H1 (cell line): Measurements from ENCODE around the gene CYP46A1. TPM values are rescaled to one million over a fixed set of nuclear protein-coding genes. Genes with fewer than 3 reads are reported as not detected.

Experiments used
- CTCF ChIA-PET: fragments of 300-600 bp; sonication (Branson Sonifier 250); formaldehyde crosslinking; loops from one replicate; lab custom pipeline; 2021; ENCODE audit not compliant: partially characterized antibody; lab: Charles Lee
- POLR2A ChIA-PET: fragments of 300-600 bp; sonication (Branson Sonifier 250); formaldehyde crosslinking; loops from one replicate; lab custom pipeline; 2021; ENCODE audit warnings: inconsistent platforms; ENCODE audit not compliant: partially characterized antibody; lab: Charles Lee
- DNase-seq, 2 experiments: peaks; one replicate each; pipeline versions ENCODE4 v3.0.0 to v3.0.0-alpha.2; 2010 to 2022; ENCODE audit warnings: low spot score in 2 of 2, low read depth in 1 of 2, mixed read lengths in 1 of 2
- FAIRE-seq: peaks from 2 replicates; lab custom pipeline; 2011; peaks lifted over from hg19 to GRCh38; lab: Jason Lieb, UNC
- H2AFZ ChIP-seq: 2 replicates; pipeline ENCODE4 v1.8.1; 2012; ENCODE audit warnings: low read length, inconsistent platforms
- H2AK5ac ChIP-seq: 2 replicates; pipeline ENCODE4 v1.6.1; 2013; ENCODE audit warnings: low read depth, low read length
- H2BK120ac ChIP-seq: replicated peaks from 2 replicates; pipeline ENCODE3; 2013; ENCODE audit warnings: low read depth, low read length, inconsistent platforms
- H2BK12ac ChIP-seq: 2 replicates; pipeline ENCODE4 v1.6.1; 2013; ENCODE audit warnings: low read depth, low read length
- H2BK15ac ChIP-seq: 2 replicates; pipeline ENCODE4 v1.6.1; 2013; ENCODE audit warnings: low read length
- H2BK20ac ChIP-seq: 2 replicates; pipeline ENCODE4 v1.6.1; 2013; ENCODE audit warnings: low read length
- H2BK5ac ChIP-seq: 2 replicates; pipeline ENCODE4 v1.6.1; 2013; ENCODE audit warnings: low read depth, low read length
- H3K14ac ChIP-seq: 2 replicates; pipeline ENCODE4 v1.6.1; 2013; ENCODE audit warnings: inconsistent platforms; ENCODE audit not compliant: insufficient read length
- H3K18ac ChIP-seq: 2 replicates; pipeline ENCODE4 v1.6.1; 2013; ENCODE audit warnings: low read length; ENCODE audit errors: extremely low read depth
- H3K23ac ChIP-seq: 2 replicates; pipeline ENCODE4 v1.6.1; 2013; ENCODE audit warnings: inconsistent platforms; ENCODE audit not compliant: insufficient read length
- H3K23me2 ChIP-seq: 2 replicates; pipeline ENCODE4 v1.6.1; 2013; ENCODE audit warnings: low read depth, low read length
- H3K27ac ChIP-seq: 2 replicates; pipeline ENCODE4 v1.6.1; 2011; ENCODE audit warnings: low read depth, low read length, inconsistent platforms
- H3K27me3 ChIP-seq, 4 experiments: replicated peaks in 1 of 4; 1 replicate in 1 of 4; 2 replicates in 3 of 4; pipeline versions ENCODE4 v1.6.1 to v1.8.1; 2011 to 2013; ENCODE audit warnings: low read length in 3 of 4, mild to moderate bottlenecking in 3 of 4, inconsistent platforms in 2 of 4, mixed read lengths in 2 of 4, moderate library complexity in 1 of 4; ENCODE audit not compliant: control insufficient read depth in 3 of 4, insufficient read depth in 3 of 4; ENCODE audit errors: extremely low read depth in 1 of 4
- H3K36me3 ChIP-seq, 4 experiments: 2 replicates each; pipeline versions ENCODE4 v1.6.1 to v1.8.1; 2011 to 2013; ENCODE audit warnings: mild to moderate bottlenecking in 4 of 4, low read length in 3 of 4, moderate library complexity in 2 of 4, control low read depth in 1 of 4, inconsistent platforms in 1 of 4; ENCODE audit not compliant: insufficient read depth in 4 of 4, control insufficient read depth in 2 of 4
- H3K4ac ChIP-seq: replicated peaks from 2 replicates; pipeline ENCODE3; 2013; ENCODE audit warnings: low read length, low read depth, mixed read lengths, inconsistent platforms; ENCODE audit not compliant: insufficient read length
- H3K4me1 ChIP-seq, 4 experiments: replicated peaks in 1 of 4; 1 replicate in 1 of 4; 2 replicates in 3 of 4; pipeline versions ENCODE4 v1.6.1 to v1.8.1; 2011 to 2013; ENCODE audit warnings: low read length in 3 of 4, inconsistent platforms in 2 of 4, mixed read lengths in 1 of 4; ENCODE audit not compliant: insufficient read depth in 4 of 4, control insufficient read depth in 3 of 4
- H3K4me2 ChIP-seq, 2 experiments: 2 replicates each; pipeline versions ENCODE4 v1.6.1 to v1.8.1; 2011 to 2013; ENCODE audit warnings: low read depth in 2 of 2, low read length in 2 of 2, control low read depth in 1 of 2, inconsistent platforms in 1 of 2, mild to moderate bottlenecking in 1 of 2; ENCODE audit not compliant: insufficient read depth in 1 of 2
- H3K4me3 ChIP-seq, 4 experiments: fragments of 200-600, 300-600 bp in 1 of 4; sonication (generic), shearing (Covaris generic), sonication (Bioruptor Twin) in 1 of 4; 2 replicates each; pipeline versions ENCODE4 v1.5.1 to v1.8.1; 2011 to 2016; ENCODE audit warnings: low read length in 4 of 4, low read depth in 3 of 4, control low read depth in 2 of 4, inconsistent platforms in 2 of 4, mild to moderate bottlenecking in 2 of 4, mixed read lengths in 1 of 4, moderate library complexity in 1 of 4; ENCODE audit not compliant: insufficient read depth in 2 of 4; ENCODE audit errors: extremely low read depth in 1 of 4
- H3K56ac ChIP-seq: replicated peaks from 2 replicates; pipeline ENCODE3; 2013; ENCODE audit warnings: low read depth, mild to moderate bottlenecking, mixed read lengths, low read length, inconsistent platforms; ENCODE audit not compliant: insufficient read length
- H3K79me1 ChIP-seq: 2 replicates; pipeline ENCODE4 v1.6.1; 2013; ENCODE audit warnings: low read depth, low read length, control low read depth
- H3K79me2 ChIP-seq, 2 experiments: 2 replicates each; pipeline versions ENCODE4 v1.6.1 to v1.8.1; 2012 to 2013; ENCODE audit warnings: low read length in 2 of 2, mild to moderate bottlenecking in 2 of 2, inconsistent platforms in 1 of 2; ENCODE audit not compliant: insufficient read depth in 2 of 2, control insufficient read depth in 1 of 2
- H3K9ac ChIP-seq, 4 experiments: replicated peaks in 1 of 4; 1 replicate in 1 of 4; 2 replicates in 3 of 4; pipeline versions ENCODE4 v1.6.1 to v1.8.1; 2011 to 2013; ENCODE audit warnings: low read depth in 3 of 4, low read length in 3 of 4, control low read depth in 2 of 4, mild to moderate bottlenecking in 2 of 4, moderate library complexity in 2 of 4, inconsistent platforms in 1 of 4; ENCODE audit errors: extremely low read depth in 1 of 4
- H3K9me3 ChIP-seq, 2 experiments: 2 replicates each; pipeline versions ENCODE4 v1.6.1 to v1.8.1; 2012 to 2013; ENCODE audit warnings: mild to moderate bottlenecking in 2 of 2, moderate library complexity in 2 of 2, control low read depth in 1 of 2, inconsistent platforms in 1 of 2, low read depth in 1 of 2, low read length in 1 of 2, mixed read lengths in 1 of 2; ENCODE audit not compliant: insufficient read depth in 2 of 2
- H4K20me1 ChIP-seq, 2 experiments: replicated peaks in 1 of 2; 2 replicates each; pipeline versions ENCODE3 to v1.8.1; 2011 to 2013; ENCODE audit warnings: inconsistent platforms in 2 of 2, low read length in 2 of 2, mild to moderate bottlenecking in 1 of 2; ENCODE audit not compliant: insufficient read depth in 2 of 2, control insufficient read depth in 1 of 2
- H4K5ac ChIP-seq: 2 replicates; pipeline ENCODE4 v1.6.1; 2013; ENCODE audit warnings: low read length, low read depth, mixed read lengths, inconsistent platforms; ENCODE audit not compliant: insufficient read length
- H4K8ac ChIP-seq: 2 replicates; pipeline ENCODE4 v1.8.0; 2013; ENCODE audit warnings: mild to moderate bottlenecking, moderate library complexity, low read length, inconsistent platforms; ENCODE audit not compliant: insufficient read depth; ENCODE audit errors: extremely low read depth
- H4K91ac ChIP-seq: replicated peaks from 2 replicates; pipeline ENCODE3; 2013; ENCODE audit warnings: low read length, mixed read lengths, inconsistent platforms; ENCODE audit not compliant: insufficient read length
- POLR2A ChIP-seq, 2 experiments: IDR thresholded peaks; 1 replicate in 1 of 2; 2 replicates in 1 of 2; pipeline ENCODE4 v1.6.1; 2011; ENCODE audit warnings: low read depth in 2 of 2, low read length in 2 of 2, mild to moderate bottlenecking in 2 of 2; ENCODE audit errors: control extremely low read depth in 1 of 2
- RAD21 ChIP-seq, 2 experiments: IDR thresholded peaks in 1 of 2; conservative IDR thresholded peaks in 1 of 2; 2 replicates each; pipeline ENCODE4 v1.6.1; 2011; ENCODE audit warnings: low read depth in 2 of 2, low read length in 2 of 2, improper control_type of control experiment in 1 of 2, inconsistent platforms in 1 of 2, mild to moderate bottlenecking in 1 of 2, moderate library complexity in 1 of 2
- WGBS, 2 experiments: shearing (Covaris generic) in 1 of 2; methylation state at CpG; one replicate each; pipeline versions ENCODE4 v1.1.6 to v1.1.7; 2013 to 2015; ENCODE audit warnings: low lambda C conversion rate in 2 of 2, mixed read lengths in 2 of 2, inconsistent platforms in 1 of 2, low coverage in 1 of 2, missing lambda C conversion rate in 1 of 2; ENCODE audit not compliant: insufficient replicate concordance in 2 of 2, insufficient coverage in 1 of 2, insufficient read length in 1 of 2; ENCODE audit errors: extremely low coverage in 1 of 2, missing lambda C conversion rate in 1 of 2; 5-methylcytosine and 5-hydroxymethylcytosine counted together
- polyA plus RNA-seq, 7 experiments: library from polyadenylated mRNA; depleted of rRNA in 3 of 7; stranded (reverse) in 5 of 7; unstranded in 2 of 7; fragments of >200 nt in 5 of 7; fragments of 200-250 nt in 2 of 7; gene quantifications; 1 replicate in 5 of 7; 2 replicates in 1 of 7; 4 replicates in 1 of 7; pipeline versions ENCODE4 v1.2.1 to v1.2.3, GENCODE V29; 2011 to 2013; ENCODE audit warnings: missing spikeins in 2 of 7, mixed read lengths in 2 of 7
- total RNA-seq: library from RNA; stranded (reverse); fragmentation: NEBNext Ultra II Directional; extraction: Animal tissue kit (Norgen Biotek cat#: 25700); gene quantifications from 2 replicates; pipeline ENCODE4 v1.2.1, GENCODE V29; 2021

Gene CYP46A1
- total and polyA plus RNA-seq, 2 of the 8 experiments (the other 6 are each of a cell fraction or from before 2014, with no cell fraction given), result 0.41 to 1.3 TPM

DNA sequence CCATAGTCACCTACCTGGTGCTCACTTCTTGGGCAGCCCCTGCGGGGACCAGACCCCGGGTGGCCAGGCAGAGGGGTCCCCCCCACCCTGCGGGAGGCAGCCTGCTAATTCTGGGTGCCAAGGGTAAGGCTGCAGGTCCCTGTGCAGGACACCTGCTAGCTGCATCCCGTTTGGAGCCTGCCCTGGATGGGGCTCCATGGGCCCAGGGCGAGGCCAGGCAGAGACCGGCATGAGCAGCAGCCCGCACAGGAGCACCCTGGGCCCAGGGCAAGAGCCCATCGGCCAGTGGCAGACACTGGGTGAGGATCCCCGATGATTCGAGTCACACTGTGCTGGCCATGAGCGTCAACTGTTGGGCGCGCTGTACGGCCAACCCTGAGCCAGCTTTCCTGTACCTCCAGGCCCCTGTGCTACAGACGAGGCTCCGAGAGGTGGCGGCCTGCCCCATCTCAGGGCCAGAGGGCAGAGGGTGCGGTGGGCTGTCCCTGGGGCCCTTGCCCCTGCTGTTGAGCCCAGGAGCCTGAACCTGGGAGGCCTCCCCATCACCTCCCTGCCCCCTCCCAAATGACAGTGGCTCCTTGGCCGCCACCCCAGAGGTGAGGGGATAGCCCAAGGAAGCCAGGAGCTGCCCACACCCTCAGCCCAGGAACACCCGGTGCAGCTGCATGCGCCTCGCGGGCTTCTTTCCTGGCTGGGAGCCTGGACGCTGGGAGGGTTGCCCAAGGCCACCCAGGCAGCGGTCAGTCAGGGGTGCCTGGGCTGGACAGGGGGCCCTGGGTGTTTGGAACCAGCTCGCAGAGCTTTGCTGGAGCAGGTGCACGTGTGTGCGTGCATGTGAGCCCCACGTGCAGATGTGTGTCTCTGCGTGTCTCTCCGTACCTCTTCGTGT is 47.7 kb downstream of the CYP46A1 start:
- peak overlapping the region; percentile 74 for H4K91ac ChIP-seq
- H4K8ac ChIP-seq, result no peak overlapping the region
- FAIRE-seq (no peak), DNase-seq (no peak)
- H3K9ac ChIP-seq, result no peak overlapping the region
- 90% methylated on average over 31 of the region's 32 CpGs; no CpG with 5 or more reads in 1 of the 2 experiments for WGBS, 2 experiments
- H3K4me3 ChIP-seq, result no peak overlapping the region
- no peaks in the 10 kb centered on the region; a peak in 1 of 8 replicates for H3K36me3 ChIP-seq
- no peak overlapping the region for H3K14ac ChIP-seq
- no peak overlapping the region; the same call in 1 of the 2 replicates for H3K18ac ChIP-seq
- 0 out of 7 replicates have a peak, but pooled peaks cover 0 to 3% (median 0%) of the 10 kb centered on the region in 4 experiments for H3K27me3 ChIP-seq
- H3K9me3 ChIP-seq, result no peaks in the 10 kb centered on the region
- peaks cover 0 to 6% (median 6%) of the 10 kb centered on the region in 4 experiments; a peak in 5 of 7 replicates for H3K4me1 ChIP-seq
- peaks cover 2% of the 10 kb centered on the region; the same call in 1 of the 2 replicates for H3K23me2 ChIP-seq
- ChIA-PET POLR2A (interaction anchor here (0.6 to 2.4 kb wide), 2 partner anchors 60 to 75 kb away, joined by 5 to 8 read pairs; partner anchors contain the start of gene EML1), CTCF (interaction anchor here (0.6 to 18.9 kb wide), 21 partner anchors 11 to 194 kb away, joined by 3 to 237 read pairs (median 6); partner anchors contain the start of gene EML1)
- no peak overlapping the region for H2AFZ ChIP-seq
- 0 out of 2 replicates have a peak overlapping the region, but pooled peaks have one; percentile 46 for H2BK15ac ChIP-seq
- no peak overlapping the region for H2BK120ac ChIP-seq
- H4K20me1 ChIP-seq, result no peaks in the 10 kb centered on the region
- no peak overlapping the region for H3K27ac ChIP-seq
- H3K4me2 ChIP-seq, result no peak overlapping the region
- H3K4ac ChIP-seq, result no peak overlapping the region
- no peak overlapping the region for H3K23ac ChIP-seq
- H4K5ac ChIP-seq, result no peak overlapping the region
- no peak overlapping the region for H3K56ac ChIP-seq
- peak overlapping the region; percentile 80; the same call in 1 of the 2 replicates for H2BK12ac ChIP-seq
- no peaks in the 10 kb centered on the region for H3K79me1 ChIP-seq
- H2AK5ac ChIP-seq, result peak overlapping the region; percentile 95
- H3K79me2 ChIP-seq, result no peaks in the 10 kb centered on the region
- no peak for TF ChIP-seq POLR2A (IDR thresholded peaks at IDR 0.05; ENCODE audit: control extremely low read depth in 1 of 2, low read depth in 2 of 2, low read length in 2 of 2)
- peak; percentile 27 to 39; a peak in 2 of 4 replicates for TF ChIP-seq RAD21 (IDR thresholded peaks at IDR 0.05 in 1 of 2, conservative IDR thresholded peaks at IDR 0.05 in 1 of 2; ENCODE audit: low read depth in 2 of 2, low read length in 2 of 2)
- TF ChIP-seq, all 59 proteins: peak for 1
- Histone ChIP-seq H2BK5ac (peak overlapping the region; percentile 71), H2BK20ac (no peak overlapping the region)
